Central memory CD8-positive, alpha-beta T cell (primary cell): ENCODE data around the gene STRADB.
"Not testable (repeated sequence)": the region's sequence is repeated elsewhere in the genome, so short reads cannot be mapped to it uniquely, and the experiment has no call there.

ENCODE experiments used
- ATAC-seq: fragments of 150-1000 bp; cut with Tn5 transposase; replicated peaks from 2 replicates; pipeline ENCODE4 v1.10.0; 2022; ENCODE audit warnings: mild to moderate bottlenecking, moderate FRiP score, moderate number of reproducible peaks; ENCODE audit not compliant: poor library complexity, severe bottlenecking; ENCODE audit errors: extremely low read depth
- DNase-seq, 2 donors: peaks; one replicate each; pipeline ENCODE4 v3.0.0; 2021; ENCODE audit warnings: low spot score in 2 of 2
- H3K27ac Mint-ChIP-seq: one replicate; pipeline ENCODE4 v1.8.0; 2022; ENCODE audit warnings: low read depth, mild to moderate bottlenecking, moderate library complexity, mixed read lengths
- H3K27me3 Mint-ChIP-seq: one replicate; pipeline ENCODE4 v1.8.0; 2022; ENCODE audit warnings: mixed read lengths
- H3K36me3 Mint-ChIP-seq: one replicate; pipeline ENCODE4 v1.8.0; 2022; ENCODE audit warnings: mild to moderate bottlenecking, moderate library complexity, mixed read lengths; ENCODE audit not compliant: insufficient read depth
- H3K4me1 Mint-ChIP-seq: one replicate; pipeline ENCODE4 v1.8.0; 2022; ENCODE audit warnings: mixed read lengths
- H3K4me3 Mint-ChIP-seq: one replicate; pipeline ENCODE4 v1.8.0; 2022; ENCODE audit warnings: mild to moderate bottlenecking, moderate library complexity, mixed read lengths
- H3K9me3 Mint-ChIP-seq: one replicate; pipeline ENCODE4 v1.8.0; 2022; ENCODE audit warnings: mixed read lengths

Gene STRADB

DNA sequence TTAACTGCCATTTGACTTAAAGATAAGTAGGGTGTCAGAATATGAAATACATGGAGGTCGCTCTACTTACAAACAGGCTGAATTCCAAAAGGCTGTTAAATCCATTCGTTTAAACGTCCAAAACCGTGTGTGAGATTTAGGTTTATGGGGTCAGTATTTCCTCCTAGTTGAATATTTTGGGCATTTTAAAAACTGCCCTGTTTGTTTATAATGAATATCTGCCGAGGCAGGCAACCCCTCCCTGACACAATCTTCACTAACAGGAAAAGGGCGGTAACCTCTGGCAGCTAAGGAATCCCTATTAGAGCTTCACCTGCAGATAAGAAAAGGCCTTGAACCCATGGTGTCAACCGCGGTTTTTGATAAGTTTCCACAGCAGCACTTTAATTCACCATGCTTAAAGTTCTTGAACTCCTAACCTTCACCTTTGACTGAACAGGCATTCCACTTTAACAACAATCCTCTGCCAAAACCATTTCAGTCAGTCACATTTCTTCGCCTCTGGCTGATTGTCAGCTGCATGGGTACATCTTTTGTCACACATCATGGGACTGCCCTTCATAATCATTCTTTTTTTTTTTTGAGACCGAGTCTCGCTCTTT lies 18.0 kb upstream of the STRADB start:
- Mint-ChIP-seq H3K27ac (peak overlapping the region; percentile 56), H3K4me1 (peaks cover 45% of the 10 kb centered on the region), H3K36me3 (peaks cover 3% of the 10 kb centered on the region), H3K27me3 (no peaks in the 10 kb centered on the region), H3K4me3 (peak overlapping the region; percentile 6), H3K9me3 (no peaks in the 10 kb centered on the region)
- ATAC-seq (no peak), DNase-seq (no peak)

DNA sequence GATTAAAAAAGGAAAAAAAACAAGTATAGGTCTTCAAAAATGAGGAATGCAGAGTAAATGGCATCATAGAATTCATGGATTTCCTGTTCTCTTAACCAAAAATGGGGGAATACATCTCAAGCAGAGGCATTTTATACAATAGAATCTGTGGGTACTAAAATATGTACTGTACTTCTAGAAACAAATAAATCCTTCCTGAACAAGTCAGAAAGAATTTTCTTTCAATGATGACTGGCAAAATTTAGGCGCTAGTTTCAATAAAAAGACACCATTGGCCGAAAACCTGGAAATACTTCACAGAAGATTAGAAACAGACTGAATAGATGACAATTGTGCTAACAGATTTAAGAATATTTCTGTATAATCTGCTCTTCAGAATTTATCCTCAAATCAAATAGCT lies 15.4 kb upstream of the STRADB start:
- peaks cover 47% of the 10 kb centered on the region for H3K4me1 Mint-ChIP-seq
- ATAC-seq: no peak
- H3K9me3 Mint-ChIP-seq: no peaks in the 10 kb centered on the region

DNA sequence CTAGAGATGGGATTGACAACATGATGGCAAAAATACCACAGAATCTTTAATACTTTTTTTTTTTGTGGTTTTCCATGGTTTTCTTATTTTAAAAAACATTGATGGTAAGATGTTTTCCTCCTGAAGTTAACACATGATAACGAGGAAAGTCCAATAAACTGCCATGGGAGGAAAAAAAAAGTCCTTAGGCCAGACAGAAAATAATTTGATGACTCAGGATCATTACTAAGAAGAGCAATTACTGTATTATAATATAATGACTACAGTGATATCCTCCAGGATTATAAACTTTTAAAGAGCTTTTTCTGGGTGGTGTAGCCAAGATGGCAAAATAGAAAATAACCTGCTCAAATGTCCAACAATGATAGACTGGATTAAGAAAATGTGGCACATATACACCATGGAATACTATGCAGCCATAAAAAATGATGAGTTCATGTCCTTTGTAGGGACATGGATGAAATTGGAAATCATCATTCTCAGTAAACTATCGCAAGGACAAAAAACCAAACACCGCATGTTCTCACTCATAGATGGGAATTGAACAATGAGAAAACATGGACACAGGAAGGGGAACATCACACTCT lies 12.1 kb upstream of the STRADB start:
- H3K4me1 Mint-ChIP-seq: peaks cover 20% of the 10 kb centered on the region
- H3K4me3 Mint-ChIP-seq, H3K9me3 Mint-ChIP-seq, H3K27ac Mint-ChIP-seq, H3K36me3 Mint-ChIP-seq, H3K27me3 Mint-ChIP-seq, ATAC-seq, DNase-seq: not testable (repeated sequence)

More for the DNA sequence above, 15.4 kb upstream of the STRADB start:
- Mint-ChIP-seq H3K27ac (no peak overlapping the region), H3K27me3 (no peaks in the 10 kb centered on the region), H3K4me3 (no peak overlapping the region), H3K36me3 (peaks cover 1% of the 10 kb centered on the region)
- DNase-seq: no peak

DNA sequence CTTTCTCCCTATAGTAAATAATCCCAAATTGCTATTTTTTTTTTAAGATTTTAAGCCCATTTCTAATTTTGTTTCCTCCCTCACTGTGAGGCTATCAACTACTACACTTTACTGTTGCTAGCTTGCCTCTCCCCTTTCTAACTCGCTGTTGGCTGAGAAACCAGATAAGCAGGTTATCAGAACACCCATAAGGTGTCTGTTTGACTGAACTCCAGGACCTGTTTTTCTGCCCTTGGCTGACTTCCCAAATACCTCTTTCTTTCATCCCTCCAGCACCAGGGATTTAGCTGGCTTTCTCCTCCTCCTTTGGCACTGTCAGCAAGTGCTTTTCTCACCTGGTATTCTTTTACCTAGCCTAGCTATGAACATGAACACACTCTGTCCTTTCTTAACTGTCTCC lies 11.4 kb upstream of the STRADB start:
- H3K4me1 Mint-ChIP-seq: peaks cover 20% of the 10 kb centered on the region
- H3K27ac Mint-ChIP-seq: peak overlapping the region; percentile 21
- ATAC-seq: no peak
- H3K4me3 Mint-ChIP-seq: no peak overlapping the region
- peaks cover 6% of the 10 kb centered on the region for H3K36me3 Mint-ChIP-seq
- H3K9me3 Mint-ChIP-seq: no peaks in the 10 kb centered on the region
- no peaks in the 10 kb centered on the region for H3K27me3 Mint-ChIP-seq
- no peak for DNase-seq

DNA sequence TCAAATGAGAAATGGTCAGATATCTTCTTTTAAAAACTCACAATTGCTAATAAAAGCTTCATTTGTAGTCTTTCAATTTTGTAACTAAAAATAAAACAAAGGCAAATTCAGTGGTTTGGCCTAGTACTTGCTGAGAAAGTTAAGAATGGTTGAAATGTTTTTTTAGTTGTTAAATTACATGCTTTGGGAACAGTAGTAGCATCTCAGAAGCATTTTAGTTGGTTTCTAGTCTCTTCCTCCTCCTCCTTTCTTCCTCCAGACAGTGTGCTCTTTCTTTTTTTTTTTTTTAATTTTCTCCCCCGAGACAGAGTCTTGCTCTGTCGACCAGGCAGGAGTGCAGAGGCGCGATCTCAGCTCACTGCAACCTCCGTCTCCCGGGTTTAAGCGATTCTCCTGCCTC lies 10.1 kb upstream of the STRADB start:
- no peak overlapping the region for H3K4me3 Mint-ChIP-seq
- no peaks in the 10 kb centered on the region for H3K27me3 Mint-ChIP-seq
- H3K4me1 Mint-ChIP-seq: peaks cover 31% of the 10 kb centered on the region
- H3K9me3 Mint-ChIP-seq: no peaks in the 10 kb centered on the region
- ATAC-seq (no peak), DNase-seq (no peak)
- H3K27ac Mint-ChIP-seq: no peak overlapping the region
- H3K36me3 Mint-ChIP-seq: peaks cover 6% of the 10 kb centered on the region

DNA sequence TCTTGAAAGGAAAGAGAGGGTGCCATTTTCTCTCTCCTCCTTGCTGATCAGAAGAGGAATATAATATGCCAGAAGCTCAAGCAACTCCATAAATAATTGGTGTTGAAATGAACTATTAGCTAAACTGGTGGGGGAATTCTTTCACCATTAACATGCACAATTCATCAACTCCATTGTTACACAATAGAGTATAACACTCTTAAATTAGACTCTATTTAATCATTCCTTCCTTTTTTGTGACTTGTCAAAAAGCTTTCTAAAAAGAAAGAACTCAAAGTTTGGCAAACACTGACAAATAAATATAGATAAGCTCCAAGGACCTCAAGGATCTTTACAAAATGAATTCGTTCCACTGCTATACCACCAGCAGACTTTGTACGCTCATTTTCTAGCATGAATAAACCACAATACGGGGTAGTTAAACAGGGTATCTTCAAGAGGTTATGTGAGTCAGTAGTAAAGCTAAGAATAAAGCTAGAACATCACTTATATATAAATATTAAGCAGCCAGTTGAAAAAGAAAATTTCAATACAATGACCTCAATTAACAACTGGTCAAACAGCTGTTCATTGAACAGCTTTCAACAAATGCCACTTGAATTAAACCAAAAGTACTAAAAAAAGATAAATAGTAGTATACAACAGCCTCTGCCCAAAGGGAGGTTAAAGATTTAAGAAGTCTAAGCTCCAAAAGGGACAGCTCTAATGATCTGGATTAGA lies 6.6 kb upstream of the STRADB start:
- Mint-ChIP-seq H3K27me3 (no peaks in the 10 kb centered on the region), H3K27ac (no peak overlapping the region), H3K4me3 (no peak overlapping the region), H3K4me1 (peaks cover 39% of the 10 kb centered on the region), H3K9me3 (no peaks in the 10 kb centered on the region), H3K36me3 (peaks cover 8% of the 10 kb centered on the region)
- ATAC-seq: no peak
- no peak for DNase-seq

DNA sequence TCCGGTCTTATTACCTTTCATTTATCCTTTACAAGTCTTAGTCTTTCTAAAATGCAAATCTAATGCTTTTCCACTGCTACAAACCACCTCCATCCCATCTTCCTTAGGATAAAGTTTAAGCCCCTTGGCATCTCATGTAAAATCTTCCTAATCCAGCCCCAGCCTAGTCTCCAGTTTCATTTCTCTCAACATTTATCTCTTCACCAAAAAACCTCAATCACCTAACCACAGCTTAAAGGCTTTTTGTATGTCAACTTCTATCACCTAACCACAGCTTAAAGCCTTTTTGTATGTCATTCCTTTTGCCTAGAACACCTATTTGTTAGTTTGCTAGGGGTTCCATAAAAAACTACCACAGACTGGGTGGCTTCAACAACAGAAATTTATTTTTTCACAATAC lies 4.5 kb upstream of the STRADB start:
- Mint-ChIP-seq H3K27me3 (no peaks in the 10 kb centered on the region), H3K4me1 (peaks cover 34% of the 10 kb centered on the region)
- ATAC-seq: no peak

DNA sequence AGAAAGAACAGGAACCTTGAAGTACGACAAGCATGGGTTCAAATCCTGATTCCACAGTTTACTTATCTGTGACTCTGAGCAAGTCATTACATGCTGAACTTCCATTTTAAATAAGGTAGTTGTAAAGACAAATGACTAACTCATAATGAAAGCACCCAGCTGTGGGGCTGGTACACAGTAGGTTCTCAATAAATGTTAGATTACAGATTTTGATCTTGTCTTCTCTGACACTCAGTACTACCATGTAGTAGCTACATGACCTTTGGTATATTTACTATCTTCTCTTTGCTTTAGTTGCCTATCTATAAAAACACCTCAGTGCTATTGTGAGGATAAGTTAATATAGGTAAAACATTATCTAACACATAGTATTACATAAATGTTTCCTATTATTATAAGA lies 3.5 kb upstream of the STRADB start:
- Mint-ChIP-seq H3K9me3 (no peaks in the 10 kb centered on the region), H3K27ac (no peak overlapping the region), H3K27me3 (no peaks in the 10 kb centered on the region), H3K4me1 (peaks cover 34% of the 10 kb centered on the region), H3K36me3 (peaks cover 20% of the 10 kb centered on the region), H3K4me3 (no peak overlapping the region)
- ATAC-seq (no peak), DNase-seq (no peak)

More for the DNA sequence above, 4.5 kb upstream of the STRADB start:
- peaks cover 16% of the 10 kb centered on the region for H3K36me3 Mint-ChIP-seq
- no peaks in the 10 kb centered on the region for H3K9me3 Mint-ChIP-seq
- peak overlapping the region; percentile 1 for H3K27ac Mint-ChIP-seq
- peak overlapping the region; percentile 6 for H3K4me3 Mint-ChIP-seq
- no peak for DNase-seq

DNA sequence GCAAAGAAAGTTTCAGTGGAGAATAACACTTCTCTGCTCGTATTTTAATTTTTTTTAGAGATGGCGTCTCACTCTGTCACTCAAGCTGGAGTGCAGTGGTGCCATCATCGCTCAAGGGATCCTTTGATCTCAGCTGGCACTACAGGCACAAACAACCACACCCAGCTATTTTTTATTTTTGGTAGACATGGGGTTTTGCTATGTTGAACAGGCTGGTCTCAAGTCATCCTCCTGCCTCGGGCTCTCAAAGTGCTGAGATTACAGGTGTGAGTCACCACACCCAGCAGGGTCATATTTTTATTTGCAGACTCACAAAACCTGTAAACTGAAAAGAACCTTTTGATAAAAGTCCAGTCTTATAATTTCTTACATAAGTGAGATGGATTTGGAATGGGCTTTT lies 2.8 kb upstream of the STRADB start:
- peaks cover 20% of the 10 kb centered on the region for H3K36me3 Mint-ChIP-seq
- peaks cover 40% of the 10 kb centered on the region for H3K4me1 Mint-ChIP-seq
- no peak for ATAC-seq
- H3K9me3 Mint-ChIP-seq: no peaks in the 10 kb centered on the region
- no peaks in the 10 kb centered on the region for H3K27me3 Mint-ChIP-seq
- no peak overlapping the region for H3K4me3 Mint-ChIP-seq
- H3K27ac Mint-ChIP-seq: no peak overlapping the region
- no peak for DNase-seq

DNA sequence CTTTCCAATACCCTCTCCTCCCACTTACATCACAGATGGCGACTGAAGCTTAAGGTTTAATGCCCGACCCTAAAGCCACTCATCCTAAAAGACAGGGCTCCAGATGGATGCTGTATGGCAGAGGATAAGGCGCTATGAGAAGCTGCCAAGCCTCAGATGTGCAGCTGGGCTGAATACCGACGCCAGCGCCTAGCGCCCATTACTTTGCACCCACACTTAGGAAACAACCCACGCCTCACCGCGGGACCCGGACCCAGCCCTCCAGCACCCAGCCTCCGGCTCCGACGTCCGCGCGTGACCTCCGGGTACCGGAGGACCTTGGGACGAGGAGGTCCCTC lies 617 bp upstream of the STRADB start:
- H3K9me3 Mint-ChIP-seq: no peaks in the 10 kb centered on the region
- ATAC-seq (peak; percentile 20), DNase-seq (no peak)
- H3K27ac Mint-ChIP-seq: peak overlapping the region; percentile 87
- peaks cover 37% of the 10 kb centered on the region for H3K4me1 Mint-ChIP-seq
- peak overlapping the region; percentile 98 for H3K4me3 Mint-ChIP-seq
- H3K36me3 Mint-ChIP-seq: peaks cover 18% of the 10 kb centered on the region
- no peaks in the 10 kb centered on the region for H3K27me3 Mint-ChIP-seq

DNA sequence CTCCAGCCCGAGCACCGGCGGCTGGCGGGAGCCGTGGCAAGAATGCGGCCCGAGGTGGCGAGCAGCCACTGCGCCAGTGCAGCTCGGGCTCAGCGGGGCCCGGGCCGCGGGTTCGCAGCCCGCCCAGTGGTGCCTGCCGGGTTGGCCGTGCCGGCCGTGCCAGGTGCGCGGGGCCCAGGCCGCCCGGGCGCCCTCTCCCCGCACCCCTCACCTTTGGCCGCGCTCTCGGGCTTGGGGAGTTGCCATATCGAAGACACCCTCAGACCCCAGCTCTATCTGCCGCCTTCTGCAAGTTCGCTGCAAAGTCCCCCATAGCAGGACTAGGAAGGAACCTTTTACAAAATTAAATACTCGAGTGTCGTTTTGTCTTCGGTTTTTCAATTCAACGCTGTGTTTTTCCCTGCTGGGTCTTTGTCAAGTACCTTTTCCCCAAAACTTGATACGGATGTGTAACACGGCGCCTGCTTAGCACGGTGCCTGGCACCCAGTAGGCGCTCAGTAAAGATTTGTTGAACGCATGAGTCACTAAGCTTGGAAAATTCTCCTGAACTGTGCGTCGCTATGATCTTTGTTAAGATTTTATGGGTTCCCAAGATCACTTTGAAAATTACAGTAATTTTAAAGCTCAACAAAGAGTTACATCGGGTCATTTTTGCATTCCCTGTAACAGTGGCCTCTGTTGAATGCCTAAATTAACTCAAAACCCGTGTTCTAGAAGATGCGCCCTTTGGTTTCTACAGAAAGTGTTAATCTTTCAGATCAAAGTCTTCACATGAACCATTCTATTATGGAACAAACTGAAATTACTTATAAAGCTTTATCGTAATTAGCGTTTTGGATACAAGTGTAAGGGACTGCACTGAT lies 750 bp downstream of the STRADB start:
- Mint-ChIP-seq H3K4me1 (peaks cover 25% of the 10 kb centered on the region), H3K4me3 (peak overlapping the region; percentile 98), H3K36me3 (peaks cover 18% of the 10 kb centered on the region), H3K9me3 (no peaks in the 10 kb centered on the region), H3K27ac (peak overlapping the region; percentile 87), H3K27me3 (no peaks in the 10 kb centered on the region)
- ATAC-seq (no peak), DNase-seq (no peak)

DNA sequence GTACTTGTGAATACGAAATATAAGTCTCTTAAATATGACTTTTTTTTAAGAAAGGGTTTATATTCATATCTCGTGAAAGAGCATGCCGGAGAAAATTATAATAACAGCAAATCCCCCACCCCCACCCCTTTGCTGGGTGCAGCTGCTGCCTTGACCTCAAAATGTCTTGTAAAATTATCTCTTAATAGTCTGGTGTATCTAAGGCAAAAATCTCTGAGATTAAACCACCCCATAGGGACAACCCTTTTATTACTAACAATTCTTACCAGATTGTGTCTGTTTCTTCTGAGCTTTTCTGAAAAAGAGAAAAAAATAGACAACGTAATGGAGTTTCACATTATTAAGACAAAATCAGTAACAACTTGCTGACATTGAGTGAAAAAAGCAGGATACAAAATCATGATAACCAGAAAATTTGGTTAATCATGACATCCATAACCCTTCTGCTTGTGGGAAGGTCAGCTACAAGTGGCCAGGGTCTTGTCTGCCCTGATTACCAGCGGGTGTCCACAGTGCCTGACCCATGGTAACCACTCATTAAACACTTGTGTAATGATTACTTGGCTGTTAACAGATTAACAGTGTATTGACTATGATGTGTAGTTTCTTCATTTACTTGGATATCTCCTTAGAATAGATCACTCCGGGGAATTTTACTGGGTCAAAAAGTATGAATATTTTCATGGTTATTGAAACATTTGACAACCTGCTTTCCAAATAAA lies 1.5 kb downstream of the STRADB start:
- peak overlapping the region; percentile 98 for H3K4me3 Mint-ChIP-seq
- no peaks in the 10 kb centered on the region for H3K9me3 Mint-ChIP-seq
- no peak overlapping the region for H3K27ac Mint-ChIP-seq
- no peak for DNase-seq
- H3K27me3 Mint-ChIP-seq: no peaks in the 10 kb centered on the region
- peaks cover 17% of the 10 kb centered on the region for H3K4me1 Mint-ChIP-seq
- no peak for ATAC-seq
- peaks cover 18% of the 10 kb centered on the region for H3K36me3 Mint-ChIP-seq
